ENCODE results near the gene CALML6. TPM values are rescaled to one million over a fixed set of nuclear protein-coding genes. Genes with fewer than 3 reads are reported as not detected.

CALML6 gene
- total and polyA plus RNA-seq, 4 donors, result 1.1 to 4.5 TPM; not detected in 2

DNA sequence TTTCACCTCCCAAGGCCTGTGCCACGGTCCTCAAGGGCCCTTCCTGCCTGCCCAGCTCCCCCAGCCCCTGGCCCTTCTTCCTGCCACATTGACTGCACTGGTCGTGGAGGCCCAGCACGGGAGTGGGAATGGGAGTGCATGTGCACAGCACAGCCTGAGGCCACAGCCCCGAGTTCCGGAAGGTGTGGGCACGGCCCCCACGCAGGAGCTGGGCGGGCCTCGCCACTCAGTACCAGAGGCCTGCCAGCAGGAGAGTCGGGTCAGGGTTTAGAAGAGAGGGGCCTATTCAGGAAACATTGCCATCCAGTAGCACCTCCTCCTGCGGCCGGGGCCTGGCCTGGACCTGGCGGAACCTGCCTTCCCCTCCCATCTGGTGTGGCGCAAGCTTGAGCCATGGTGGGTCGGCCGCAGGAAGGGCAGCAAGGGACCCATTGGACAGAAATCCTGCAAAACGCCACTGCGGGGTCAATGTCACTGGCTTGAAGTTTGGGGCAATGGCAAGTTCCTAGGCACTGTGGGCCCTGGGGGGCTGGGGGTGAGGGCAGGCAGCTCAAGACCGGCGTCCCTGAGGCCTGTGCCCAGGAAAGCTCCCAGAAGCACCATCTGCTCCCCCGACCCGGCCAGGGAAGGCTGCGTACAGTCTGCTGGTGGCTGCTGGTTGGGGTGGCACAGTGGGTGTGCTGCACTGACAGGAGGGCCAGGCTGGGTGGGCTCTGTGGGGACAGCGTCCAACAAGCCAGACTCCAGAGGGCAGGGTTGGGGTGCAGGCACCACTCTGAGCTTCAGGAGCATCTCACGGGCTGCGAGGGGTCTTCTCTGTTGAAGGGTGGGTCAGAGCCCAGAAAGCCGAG, 5.8 kb downstream of the CALML6 start:
- no peaks in the 10 kb centered on the region for H3K4me1 ChIP-seq (ENCODE audit: control insufficient read depth in 1 of 2, insufficient read depth in 2 of 2, low read length in 2 of 2)
- DNase-seq (peak in 1 of 2 donors; percentile 76), ATAC-seq (ENCODE audit: low FRiP score) (no peak)
- no peak overlapping the region for H3K4me3 ChIP-seq (ENCODE audit: low read length in 2 of 2)
- no peaks in the 10 kb centered on the region for H3K27me3 ChIP-seq (ENCODE audit: control insufficient read depth in 1 of 2, insufficient read depth in 2 of 2, low read length in 1 of 2)
- WGBS, 2 donors, result 85 to 86% methylated on average over 27 of the region's 27 CpGs
- intact Hi-C loops (cut with DNase I), result no loop called here
- no peak overlapping the region for H3K27ac ChIP-seq (ENCODE audit: low read depth in 1 of 2, low read length in 2 of 2)
- no peaks in the 10 kb centered on the region for H3K9me3 ChIP-seq (ENCODE audit: control insufficient read depth, low read length)
- H3K36me3 ChIP-seq (ENCODE audit: control insufficient read depth in 1 of 2, insufficient read depth in 2 of 2, low read length in 1 of 2), result no peaks in the 10 kb centered on the region

DNA sequence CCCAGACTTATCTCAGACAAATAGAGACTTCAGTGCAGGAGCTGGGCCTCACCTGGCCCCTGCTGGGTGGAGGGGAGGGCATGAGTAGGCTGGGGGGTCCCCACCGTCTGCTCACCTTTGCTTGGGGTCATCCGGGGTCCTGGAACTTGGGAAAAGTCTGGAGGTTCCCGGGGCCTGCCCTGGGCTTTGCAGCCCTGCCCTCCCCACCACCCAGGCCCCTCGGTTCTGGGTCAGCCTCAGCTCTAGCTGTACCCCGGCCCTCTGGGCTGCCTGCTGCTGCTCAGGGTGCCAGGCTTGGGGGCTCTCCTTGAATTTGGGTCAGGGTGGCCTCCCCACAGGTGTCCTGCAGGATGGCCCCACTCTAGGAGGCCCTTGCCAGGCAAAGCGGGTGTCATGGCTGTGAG, 6.4 kb downstream of the CALML6 start:
- Histone ChIP-seq H3K4me1 (ENCODE audit: control insufficient read depth in 1 of 2, insufficient read depth in 2 of 2, low read length in 2 of 2) (no peaks in the 10 kb centered on the region), H3K4me3 (ENCODE audit: low read length in 2 of 2) (no peak overlapping the region), H3K27me3 (ENCODE audit: control insufficient read depth in 1 of 2, insufficient read depth in 2 of 2, low read length in 1 of 2) (no peaks in the 10 kb centered on the region), H3K9me3 (ENCODE audit: control insufficient read depth, low read length) (no peaks in the 10 kb centered on the region), H3K36me3 (ENCODE audit: control insufficient read depth in 1 of 2, insufficient read depth in 2 of 2, low read length in 1 of 2) (no peaks in the 10 kb centered on the region), H3K27ac (ENCODE audit: low read depth in 1 of 2, low read length in 2 of 2) (no peak overlapping the region)
- intact Hi-C loops (cut with DNase I), result no loop called here
- ATAC-seq (ENCODE audit: low FRiP score) (no peak), DNase-seq (peak in 1 of 2 donors; percentile 71)
- WGBS, 2 donors, result 82 to 86% methylated on average over 6 of the region's 6 CpGs

DNA sequence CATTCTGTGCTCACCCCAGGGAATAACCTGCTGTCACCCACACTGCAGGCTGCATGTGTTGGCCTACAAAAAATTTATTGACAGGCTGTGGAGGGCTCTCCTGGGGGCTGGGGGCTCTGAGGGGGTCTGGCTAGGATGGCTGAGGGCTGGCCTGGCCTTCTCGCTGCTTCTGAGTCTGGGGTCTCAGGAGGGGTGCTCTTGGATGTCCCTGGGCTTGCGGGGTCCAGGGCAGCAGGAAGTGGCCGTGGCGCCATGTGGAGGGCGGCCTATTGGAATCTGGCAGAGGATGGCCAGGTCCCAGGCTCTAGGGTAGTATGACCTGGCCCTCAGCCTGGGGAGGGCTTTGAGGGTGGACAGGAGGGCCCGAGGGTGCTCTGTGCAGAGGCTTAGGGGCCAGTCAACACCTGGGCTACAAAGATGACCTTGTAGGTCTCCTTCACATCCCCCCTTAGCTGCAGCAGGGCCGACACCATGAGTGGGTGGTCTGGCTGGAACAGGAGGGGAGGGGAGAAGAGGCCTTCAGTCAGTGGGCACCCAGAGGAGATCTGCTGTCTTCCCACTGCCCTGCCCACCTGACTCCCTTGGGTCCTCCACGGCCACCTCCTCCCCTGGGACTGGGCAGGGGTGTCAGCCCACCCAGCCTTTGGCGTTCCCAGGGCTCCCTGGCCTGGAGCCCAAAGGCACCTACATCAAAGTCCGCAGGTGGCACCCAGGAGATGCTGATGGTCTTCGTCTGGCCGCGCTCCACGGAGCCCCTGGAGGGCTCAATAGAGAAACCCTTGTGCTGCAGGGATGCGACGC, 7.0 kb downstream of the CALML6 start:
- H3K27me3 ChIP-seq (ENCODE audit: control insufficient read depth in 1 of 2, insufficient read depth in 2 of 2, low read length in 1 of 2), result no peaks in the 10 kb centered on the region
- no peaks in the 10 kb centered on the region for H3K9me3 ChIP-seq (ENCODE audit: control insufficient read depth, low read length)
- no peak for ATAC-seq (ENCODE audit: low FRiP score)
- no peaks in the 10 kb centered on the region for H3K36me3 ChIP-seq (ENCODE audit: control insufficient read depth in 1 of 2, insufficient read depth in 2 of 2, low read length in 1 of 2)
- WGBS, 2 donors, result 92 to 94% methylated on average over 16 of the region's 16 CpGs
- H3K27ac ChIP-seq (ENCODE audit: low read depth in 1 of 2, low read length in 2 of 2), result no peak overlapping the region
- peak in 1 of 2 donors; percentile 72 for DNase-seq
- H3K4me1 ChIP-seq (ENCODE audit: control insufficient read depth in 1 of 2, insufficient read depth in 2 of 2, low read length in 2 of 2), result no peaks in the 10 kb centered on the region
- intact Hi-C loops (cut with DNase I), result no loop called here
- H3K4me3 ChIP-seq (ENCODE audit: low read length in 2 of 2), result no peak overlapping the region

DNA sequence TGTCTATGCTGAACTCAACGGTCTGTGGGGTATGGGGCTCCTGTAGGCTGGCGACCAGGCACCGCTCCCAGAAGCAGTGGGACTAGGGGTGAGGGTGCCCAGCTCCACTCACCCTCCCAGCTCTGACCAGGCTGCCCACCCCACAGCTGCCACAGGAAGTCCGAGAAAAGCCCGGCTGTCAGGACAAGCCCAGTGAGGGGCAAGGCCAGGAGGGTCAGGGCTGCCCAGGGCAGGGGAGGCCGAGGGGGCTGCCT, 7.6 kb downstream of the CALML6 start:
- H3K4me3 ChIP-seq (ENCODE audit: low read length in 2 of 2), result no peak overlapping the region
- H3K27me3 ChIP-seq (ENCODE audit: control insufficient read depth in 1 of 2, insufficient read depth in 2 of 2, low read length in 1 of 2), result no peaks in the 10 kb centered on the region
- H3K4me1 ChIP-seq (ENCODE audit: control insufficient read depth in 1 of 2, insufficient read depth in 2 of 2, low read length in 2 of 2), result no peaks in the 10 kb centered on the region
- intact Hi-C loops (cut with DNase I), result no loop called here
- no peaks in the 10 kb centered on the region for H3K36me3 ChIP-seq (ENCODE audit: control insufficient read depth in 1 of 2, insufficient read depth in 2 of 2, low read length in 1 of 2)
- no peak for ATAC-seq (ENCODE audit: low FRiP score)
- 81 to 82% methylated on average over 6 of the region's 6 CpGs for WGBS, 2 donors
- DNase-seq, result no peak
- no peak overlapping the region for H3K27ac ChIP-seq (ENCODE audit: low read depth in 1 of 2, low read length in 2 of 2)
- no peaks in the 10 kb centered on the region for H3K9me3 ChIP-seq (ENCODE audit: control insufficient read depth, low read length)

DNA sequence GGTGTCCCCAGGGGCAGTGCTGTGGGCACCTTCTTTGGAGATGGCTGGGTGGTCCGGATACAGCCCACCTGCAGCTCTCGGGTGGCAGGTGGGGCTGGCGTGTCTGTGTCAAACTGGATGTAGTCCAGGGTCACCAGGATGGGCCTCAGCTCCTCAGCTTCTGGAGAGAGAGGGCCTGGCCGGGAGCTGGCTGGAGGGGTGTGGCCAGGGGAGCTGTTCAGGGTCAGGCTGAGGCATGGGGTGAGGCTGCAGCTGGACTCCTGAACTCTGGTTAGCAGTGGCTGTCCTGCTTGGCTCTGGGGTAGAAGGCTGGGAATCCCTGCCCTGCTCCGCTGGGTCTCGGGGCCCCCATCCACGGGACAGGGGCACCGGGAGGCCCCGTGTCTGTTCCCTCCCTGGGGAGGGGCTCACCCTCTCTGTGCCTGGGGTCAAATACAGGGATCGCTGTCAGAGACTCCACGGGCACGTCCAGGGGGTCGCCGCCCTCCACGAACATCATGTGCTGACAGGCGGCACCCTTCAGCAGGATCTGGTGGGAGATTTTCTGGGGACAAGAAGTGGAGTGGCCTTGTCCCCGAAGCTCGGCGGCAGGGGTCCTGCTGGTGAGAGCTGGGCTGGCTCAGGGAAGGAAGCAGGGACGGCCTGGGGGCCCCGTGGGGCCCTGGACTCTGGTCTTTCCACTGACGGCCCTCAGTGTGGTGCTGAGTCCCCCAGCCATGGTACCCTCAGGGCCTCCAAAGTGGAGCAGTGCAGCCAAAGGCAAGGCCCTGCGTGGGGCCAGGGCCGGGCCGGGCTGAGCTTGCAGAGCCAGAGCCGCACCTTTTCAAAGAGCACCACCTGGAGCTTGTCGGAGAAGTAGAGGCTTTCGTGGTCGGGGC, 8.1 kb downstream of the CALML6 start:
- Histone ChIP-seq H3K36me3 (ENCODE audit: control insufficient read depth in 1 of 2, insufficient read depth in 2 of 2, low read length in 1 of 2) (no peaks in the 10 kb centered on the region), H3K4me1 (ENCODE audit: control insufficient read depth in 1 of 2, insufficient read depth in 2 of 2, low read length in 2 of 2) (no peaks in the 10 kb centered on the region), H3K27me3 (ENCODE audit: control insufficient read depth in 1 of 2, insufficient read depth in 2 of 2, low read length in 1 of 2) (no peaks in the 10 kb centered on the region), H3K27ac (ENCODE audit: low read depth in 1 of 2, low read length in 2 of 2) (no peak overlapping the region), H3K4me3 (ENCODE audit: low read length in 2 of 2) (no peak overlapping the region), H3K9me3 (ENCODE audit: control insufficient read depth, low read length) (no peaks in the 10 kb centered on the region)
- ATAC-seq (ENCODE audit: low FRiP score) (no peak), DNase-seq (peak in 1 of 2 donors; percentile 72)
- WGBS, 2 donors, result 71 to 72% methylated on average over 29 of the region's 29 CpGs
- intact Hi-C loops (cut with DNase I), result no loop called here

DNA sequence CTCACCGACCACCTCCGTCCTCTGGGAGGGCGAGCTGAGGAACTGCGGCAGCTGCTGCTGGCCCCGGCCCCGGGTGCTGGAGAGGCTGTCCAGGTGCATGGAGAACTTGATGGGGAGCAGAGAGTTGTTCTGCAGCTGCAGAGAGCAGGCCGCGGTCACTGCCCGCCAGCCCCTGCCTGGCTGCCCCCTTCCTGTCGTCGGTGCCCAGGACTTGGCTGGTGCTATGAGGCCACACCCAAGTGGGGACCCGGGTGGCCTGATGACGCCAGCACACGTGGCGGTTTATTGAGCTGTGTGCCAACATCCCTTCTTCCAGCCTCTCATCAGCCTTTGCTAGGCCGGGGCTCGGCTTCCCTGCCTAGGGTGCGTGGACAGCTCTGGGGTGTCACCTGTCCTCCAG, 9.3 kb downstream of the CALML6 start:
- no peak for ATAC-seq (ENCODE audit: low FRiP score)
- no peak overlapping the region for H3K4me3 ChIP-seq (ENCODE audit: low read length in 2 of 2)

DNA sequence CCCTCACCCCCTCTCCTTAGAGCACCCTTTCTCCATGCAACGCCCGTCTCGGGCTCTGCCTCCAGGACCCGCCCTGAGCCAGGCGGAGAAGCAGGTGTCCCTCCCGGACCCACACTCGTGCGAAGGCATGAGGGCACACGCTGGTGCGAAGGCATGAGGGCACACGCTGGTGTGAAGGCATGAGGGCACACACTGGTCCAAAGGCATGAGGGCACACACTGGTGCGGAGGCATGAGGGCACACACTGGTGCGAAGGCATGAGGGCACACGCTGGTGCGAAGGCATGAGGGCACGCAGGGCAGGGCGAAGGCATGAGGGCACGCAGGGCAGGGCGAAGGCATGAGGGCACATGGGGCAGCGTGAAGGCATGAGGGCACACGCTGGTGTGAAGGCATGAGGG, 9.8 kb downstream of the CALML6 start:
- Histone ChIP-seq H3K4me3 (ENCODE audit: low read length in 2 of 2) (no peak overlapping the region), H3K9me3 (ENCODE audit: control insufficient read depth, low read length) (no peaks in the 10 kb centered on the region), H3K27me3 (ENCODE audit: control insufficient read depth in 1 of 2, insufficient read depth in 2 of 2, low read length in 1 of 2) (no peaks in the 10 kb centered on the region), H3K4me1 (ENCODE audit: control insufficient read depth in 1 of 2, insufficient read depth in 2 of 2, low read length in 2 of 2) (no peaks in the 10 kb centered on the region), H3K27ac (ENCODE audit: low read depth in 1 of 2, low read length in 2 of 2) (no peak overlapping the region), H3K36me3 (ENCODE audit: control insufficient read depth in 1 of 2, insufficient read depth in 2 of 2, low read length in 1 of 2) (no peaks in the 10 kb centered on the region)
- ATAC-seq (ENCODE audit: low FRiP score), result no peak
- WGBS, 2 donors, result 90% methylated on average over 21 of the region's 21 CpGs
- intact Hi-C loops (cut with DNase I), result no loop called here
- DNase-seq, result no peak

More for the DNA sequence above, 9.3 kb downstream of the CALML6 start:
- no peak for DNase-seq
- Histone ChIP-seq H3K27me3 (ENCODE audit: control insufficient read depth in 1 of 2, insufficient read depth in 2 of 2, low read length in 1 of 2) (no peaks in the 10 kb centered on the region), H3K27ac (ENCODE audit: low read depth in 1 of 2, low read length in 2 of 2) (no peak overlapping the region), H3K36me3 (ENCODE audit: control insufficient read depth in 1 of 2, insufficient read depth in 2 of 2, low read length in 1 of 2) (no peaks in the 10 kb centered on the region), H3K9me3 (ENCODE audit: control insufficient read depth, low read length) (no peaks in the 10 kb centered on the region), H3K4me1 (ENCODE audit: control insufficient read depth in 1 of 2, insufficient read depth in 2 of 2, low read length in 2 of 2) (no peaks in the 10 kb centered on the region)
- intact Hi-C loops (cut with DNase I), result no loop called here
- 50 to 52% methylated on average over 16 to 18 of the region's 18 CpGs for WGBS, 2 donors

DNA sequence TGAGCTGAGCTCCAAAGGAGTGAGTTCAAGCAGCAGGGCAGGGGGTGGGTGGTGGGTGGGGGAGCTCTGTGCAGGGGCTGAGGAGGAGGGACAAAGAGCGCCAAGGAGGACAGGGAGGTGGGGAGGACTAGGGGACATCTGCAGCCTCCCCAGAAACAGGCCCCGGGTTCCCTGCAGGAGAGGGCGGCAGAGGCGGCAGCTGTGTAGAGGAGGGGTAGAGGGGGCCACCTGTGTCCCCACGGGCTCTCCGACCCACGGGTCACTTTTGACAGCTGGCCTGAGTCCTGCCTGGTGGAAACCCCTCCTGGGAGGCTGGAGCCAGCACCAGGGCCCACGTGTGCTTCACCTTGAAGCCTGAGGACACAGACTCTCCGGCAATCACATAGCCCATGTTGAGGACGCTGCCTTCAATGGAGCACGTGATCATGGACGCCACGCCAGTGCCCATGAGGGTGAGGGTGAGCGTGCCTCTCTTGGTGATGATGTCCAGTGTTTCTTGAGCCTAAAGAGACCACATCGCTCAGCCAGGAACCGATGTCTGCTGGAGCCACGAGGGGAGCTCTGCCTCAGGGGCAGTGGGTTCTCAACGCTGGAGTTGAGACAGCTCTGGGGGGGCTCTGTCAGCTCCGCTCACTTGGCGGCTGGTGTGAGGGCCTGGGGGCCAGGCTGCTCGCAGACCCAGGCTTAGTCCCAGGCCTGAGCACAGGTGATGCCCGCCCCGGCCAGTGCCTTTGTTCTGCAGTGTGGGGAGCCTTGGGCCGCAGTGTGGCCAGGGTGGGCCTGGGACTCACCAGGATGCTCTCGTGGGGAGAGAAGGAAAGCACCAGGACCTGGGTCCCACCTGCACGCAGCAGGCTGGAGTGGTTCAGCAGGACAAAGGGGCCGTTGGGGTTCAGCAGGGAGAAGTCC, 10.6 kb downstream of the CALML6 start:
- ATAC-seq (ENCODE audit: low FRiP score) (no peak), DNase-seq (peak in 1 of 2 donors; percentile 71)
- Histone ChIP-seq H3K4me1 (ENCODE audit: control insufficient read depth in 1 of 2, insufficient read depth in 2 of 2, low read length in 2 of 2) (no peaks in the 10 kb centered on the region), H3K36me3 (ENCODE audit: control insufficient read depth in 1 of 2, insufficient read depth in 2 of 2, low read length in 1 of 2) (no peaks in the 10 kb centered on the region), H3K9me3 (ENCODE audit: control insufficient read depth, low read length) (no peaks in the 10 kb centered on the region), H3K27me3 (ENCODE audit: control insufficient read depth in 1 of 2, insufficient read depth in 2 of 2, low read length in 1 of 2) (no peaks in the 10 kb centered on the region), H3K27ac (ENCODE audit: low read depth in 1 of 2, low read length in 2 of 2) (no peak overlapping the region), H3K4me3 (ENCODE audit: low read length in 2 of 2) (no peak overlapping the region)
- intact Hi-C loops (cut with DNase I), result no loop called here
- WGBS, 2 donors, result 78 to 81% methylated on average over 27 of the region's 27 CpGs

All from aorta (tissue), 5 donors.